ENCODE results near the gene SH3BGR. TPM values are rescaled to one million over a fixed set of nuclear protein-coding genes. Genes with fewer than 3 reads are reported as not detected.

Gene SH3BGR
- total RNA-seq, 1 donor: 6.2 TPM

- H3K4me3 ChIP-seq (ENCODE audit: low read depth, low read length): no peak overlapping the region
- DNase-seq (ENCODE audit: low read depth): peak; percentile 79
- TF ChIP-seq CTCF (IDR thresholded peaks at IDR 0.05; ENCODE audit: insufficient read depth, low read length): no peak
Measured at GRCh38 chr21:39484711-39485276, 33.0 kb downstream of the SH3BGR start.

- no peak for TF ChIP-seq CTCF (IDR thresholded peaks at IDR 0.05; ENCODE audit: insufficient read depth, low read length)
- no peak for DNase-seq (ENCODE audit: low read depth)
Measured at GRCh38 chr21:39489380-39489924, 37.7 kb downstream of the SH3BGR start.

GRCh38 chr21:39499156-39499555, 47.4 kb downstream of the SH3BGR start:
- no peak for DNase-seq (ENCODE audit: low read depth)
- TF ChIP-seq CTCF (IDR thresholded peaks at IDR 0.05; ENCODE audit: insufficient read depth, low read length): no peak
- no peak overlapping the region for H3K4me3 ChIP-seq (ENCODE audit: low read depth, low read length)

More at GRCh38 chr21:39489380-39489924, 37.7 kb downstream of the SH3BGR start:
- H3K4me3 ChIP-seq (ENCODE audit: low read depth, low read length): no peak overlapping the region

GRCh38 chr21:39502631-39503030, 50.9 kb downstream of the SH3BGR start:
- H3K4me3 ChIP-seq (ENCODE audit: low read depth, low read length): no peak overlapping the region
- no peak for TF ChIP-seq CTCF (IDR thresholded peaks at IDR 0.05; ENCODE audit: insufficient read depth, low read length)
- no peak for DNase-seq (ENCODE audit: low read depth)

- no peak for DNase-seq (ENCODE audit: low read depth)
- no peak overlapping the region for H3K4me3 ChIP-seq (ENCODE audit: low read depth, low read length)
- TF ChIP-seq CTCF (IDR thresholded peaks at IDR 0.05; ENCODE audit: insufficient read depth, low read length): no peak
Measured at GRCh38 chr21:39503123-39503762, 51.5 kb downstream of the SH3BGR start.

GRCh38 chr21:39504230-39504629, 52.5 kb downstream of the SH3BGR start:
- DNase-seq (ENCODE audit: low read depth): no peak
- H3K4me3 ChIP-seq (ENCODE audit: low read depth, low read length): no peak overlapping the region
- TF ChIP-seq CTCF (IDR thresholded peaks at IDR 0.05; ENCODE audit: insufficient read depth, low read length): no peak
